Caco-2 (cell line): ENCODE measurements around the gene RBBP4. TPM values are rescaled to one million over a fixed set of nuclear protein-coding genes. Genes with fewer than 3 reads are reported as not detected.

ENCODE experiments used
- BruUV-seq: library from RNA; stranded (reverse); fragments of 400-500 nt; replicated peaks from 2 replicates; lab custom pipeline; 2021; lab: Mats Ljungman, UMichigan
- CTCF ChIA-PET: fragments of 300-600 bp; sonication (Branson Sonifier 250); formaldehyde crosslinking; loops from one replicate; lab custom pipeline; 2022; ENCODE audit warnings: antibody characterized with exemption; lab: Charles Lee
- POLR2A ChIA-PET: fragments of 300-600 bp; sonication (Branson Sonifier 250); formaldehyde crosslinking; loops from one replicate; lab custom pipeline; 2022; ENCODE audit warnings: antibody characterized with exemption; lab: Charles Lee
- DNase-seq, 2 experiments: peaks; one replicate each; pipeline versions ENCODE4 v3.0.0 to v3.0.0-alpha.2; 2020 to 2022
- H3K27me3 ChIP-seq: replicated peaks from 2 replicates; pipeline ENCODE4 v1.6.0; 2011; ENCODE audit warnings: low read length; ENCODE audit not compliant: control insufficient read depth, insufficient read depth
- H3K36me3 ChIP-seq: 2 replicates; pipeline ENCODE4 v1.5.1; 2011; ENCODE audit warnings: low read length; ENCODE audit not compliant: control insufficient read depth, insufficient read depth
- H3K4me1 ChIP-seq: fragments of 250-450 bp; sonication (Bioruptor Pico); 2 replicates; pipeline ENCODE4 v1.5.1; 2020; ENCODE audit warnings: mild to moderate bottlenecking
- H3K4me3 ChIP-seq: 2 replicates; pipeline ENCODE4 v1.5.1; 2011; ENCODE audit warnings: low read depth, mild to moderate bottlenecking, control low read depth, low read length
- H3K9me3 ChIP-seq: fragments of 250-450 bp; sonication (Bioruptor Pico); 2 replicates; pipeline ENCODE4 v1.5.1; 2020; ENCODE audit warnings: mild to moderate bottlenecking, moderate library complexity
- H3K27ac Mint-ChIP-seq: one replicate; pipeline ENCODE4 v1.8.0; 2022; ENCODE audit warnings: mixed read lengths; ENCODE audit not compliant: unreplicated experiment
- H3K27me3 Mint-ChIP-seq: one replicate; pipeline ENCODE4 v1.8.0; 2022; ENCODE audit warnings: mixed read lengths; ENCODE audit not compliant: insufficient read depth, unreplicated experiment
- H3K36me3 Mint-ChIP-seq: one replicate; pipeline ENCODE4 v1.8.0; 2022; ENCODE audit warnings: mild to moderate bottlenecking, mixed read lengths; ENCODE audit not compliant: insufficient read depth, unreplicated experiment
- H3K4me1 Mint-ChIP-seq: one replicate; pipeline ENCODE4 v1.8.0; 2022; ENCODE audit warnings: low read depth, mixed read lengths; ENCODE audit not compliant: unreplicated experiment
- H3K4me3 Mint-ChIP-seq: one replicate; pipeline ENCODE4 v1.8.0; 2022; ENCODE audit warnings: mild to moderate bottlenecking, moderate library complexity, mixed read lengths; ENCODE audit not compliant: unreplicated experiment
- H3K9me3 Mint-ChIP-seq: one replicate; pipeline ENCODE4 v1.8.0; 2022; ENCODE audit warnings: mixed read lengths; ENCODE audit not compliant: unreplicated experiment
- CTCF ChIP-seq, 2 experiments: fragments of 200-600 bp in 1 of 2; IDR thresholded peaks; 1 replicate in 1 of 2; 2 replicates in 1 of 2; pipeline versions ENCODE4 v1.5.1 to v1.8.0; 2011 to 2022; ENCODE audit warnings: antibody characterized with exemption in 1 of 2, control low read depth in 1 of 2, inconsistent platforms in 1 of 2, low read depth in 1 of 2, low read length in 1 of 2, mild to moderate bottlenecking in 1 of 2, moderate library complexity in 1 of 2; ENCODE audit not compliant: insufficient read depth in 1 of 2, severe bottlenecking in 1 of 2, unreplicated experiment in 1 of 2
- intact Hi-C: fragments of 100-400 bp; cut with micrococcal nuclease; formaldehyde crosslinking; loops from one replicate; pipeline ENCODE4 v1.10.0; 2022; ENCODE audit not compliant: unreplicated experiment
- total RNA-seq: library from RNA; stranded (reverse); gene quantifications from 2 replicates; pipeline ENCODE4 v1.2.3, GENCODE V29; 2022

Gene RBBP4
- total RNA-seq, 1 experiment from 2014 or later = 179 TPM

GRCh38 chr1:32680642-32681041, 29.6 kb downstream of the RBBP4 start:
- peaks cover 49% of the 10 kb centered on the region for H3K36me3 Mint-ChIP-seq
- H3K4me1 Mint-ChIP-seq = no peaks in the 10 kb centered on the region
- intact Hi-C loops = no loop called here

GRCh38 chr1:32681509-32681908, 30.5 kb downstream of the RBBP4 start:
- no peaks in the 10 kb centered on the region for H3K27me3 ChIP-seq
- ChIA-PET CTCF (no interaction called here), POLR2A (no interaction called here)
- Mint-ChIP-seq H3K9me3 (no peaks in the 10 kb centered on the region), H3K27ac (no peak overlapping the region), H3K4me3 (no peak overlapping the region), H3K27me3 (no peaks in the 10 kb centered on the region), H3K36me3 (peaks cover 48% of the 10 kb centered on the region), H3K4me1 (peaks cover 5% of the 10 kb centered on the region)
- no peaks in the 10 kb centered on the region for H3K36me3 ChIP-seq
- BruUV-seq = no TSS peak
- intact Hi-C loops = no loop called here
- H3K9me3 ChIP-seq = no peaks in the 10 kb centered on the region
- DNase-seq = no peak
- no peak overlapping the region for H3K4me3 ChIP-seq
- TF ChIP-seq CTCF (IDR thresholded peaks at IDR 0.05; ENCODE audit: insufficient read depth in 1 of 2, low read depth in 1 of 2, low read length in 1 of 2, severe bottlenecking in 1 of 2, unreplicated experiment in 1 of 2) = no peak
- H3K4me1 ChIP-seq = no peaks in the 10 kb centered on the region

More at GRCh38 chr1:32680642-32681041, 29.6 kb downstream of the RBBP4 start:
- ChIA-PET CTCF (no interaction called here), POLR2A (no interaction called here)
- no peaks in the 10 kb centered on the region for H3K4me1 ChIP-seq
- H3K4me3 Mint-ChIP-seq = no peak overlapping the region
- H3K27ac Mint-ChIP-seq = no peak overlapping the region
- no TSS peak for BruUV-seq
- no peaks in the 10 kb centered on the region for H3K9me3 ChIP-seq
- DNase-seq = no peak
- no peak for TF ChIP-seq CTCF (IDR thresholded peaks at IDR 0.05; ENCODE audit: insufficient read depth in 1 of 2, low read depth in 1 of 2, low read length in 1 of 2, severe bottlenecking in 1 of 2, unreplicated experiment in 1 of 2)
- H3K4me3 ChIP-seq = no peak overlapping the region
- no peaks in the 10 kb centered on the region for H3K27me3 ChIP-seq
- H3K36me3 ChIP-seq = no peaks in the 10 kb centered on the region; the same call in 1 of the 2 replicates
- H3K27me3 Mint-ChIP-seq = no peaks in the 10 kb centered on the region
- no peaks in the 10 kb centered on the region for H3K9me3 Mint-ChIP-seq

- DNase-seq = no peak
- Histone ChIP-seq H3K9me3 (no peaks in the 10 kb centered on the region), H3K27me3 (no peaks in the 10 kb centered on the region), H3K36me3 (no peaks in the 10 kb centered on the region), H3K4me3 (no peak overlapping the region), H3K4me1 (no peaks in the 10 kb centered on the region)
- Mint-ChIP-seq H3K4me1 (peaks cover 6% of the 10 kb centered on the region), H3K9me3 (no peaks in the 10 kb centered on the region), H3K27ac (no peak overlapping the region), H3K4me3 (no peak overlapping the region), H3K36me3 (peaks cover 51% of the 10 kb centered on the region), H3K27me3 (no peaks in the 10 kb centered on the region)
- ChIA-PET POLR2A (no interaction called here), CTCF (no interaction called here)
- BruUV-seq = no TSS peak
- intact Hi-C loops = no loop called here
- TF ChIP-seq CTCF (IDR thresholded peaks at IDR 0.05; ENCODE audit: insufficient read depth in 1 of 2, low read depth in 1 of 2, low read length in 1 of 2, severe bottlenecking in 1 of 2, unreplicated experiment in 1 of 2) = no peak
Observed at GRCh38 chr1:32681999-32682398, 31.0 kb downstream of the RBBP4 start.
